Coronary artery (tissue), 2 donors: ENCODE measurements around the gene MATCAP1.

Source experiments
- DNase-seq: peaks from one replicate; pipeline ENCODE4 v3.0.0-alpha.2; 2017; ENCODE audit warnings: low spot score
- H3K27ac ChIP-seq, 2 donors: fragments of 200-600 bp; sonication (generic); one replicate each; pipeline ENCODE4 v1.5.1; 2016 to 2019
- H3K4me3 ChIP-seq: fragments of 200-600 bp; sonication (generic); 2 replicates; pipeline ENCODE4 v1.5.1; 2016; ENCODE audit warnings: mild to moderate bottlenecking, moderate library complexity
- TF ChIP-seq, protein P1 (sequence below): fragments of 200-600 bp; sonication (generic); IDR thresholded peaks from one replicate; pipeline ENCODE4 v1.5.1; 2019; ENCODE audit warnings: antibody characterized with exemption

MATCAP1 gene

DNA sequence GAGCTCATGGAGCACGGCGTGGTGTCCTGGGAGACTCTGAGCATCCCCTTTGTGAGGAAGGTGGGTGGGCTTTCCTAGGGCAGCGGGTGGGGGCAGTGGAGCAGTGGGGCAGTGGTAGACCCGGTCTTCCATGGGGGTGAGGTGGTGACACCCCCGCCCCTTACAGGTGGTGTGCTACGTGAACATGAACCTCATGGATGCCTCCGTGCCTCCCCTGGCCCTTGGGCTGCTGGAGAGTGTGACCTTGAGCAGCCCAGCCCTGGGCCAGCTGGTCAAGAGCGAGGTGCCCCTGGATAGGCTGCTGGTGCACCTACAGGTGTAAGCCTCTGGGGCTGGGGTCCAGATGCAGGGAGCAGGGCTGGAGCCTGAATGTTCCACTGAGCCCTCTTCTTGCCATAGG lies 16.7 kb upstream of the MATCAP1 start:
- no peak overlapping the region for H3K4me3 ChIP-seq
- no peak for DNase-seq
- no peak overlapping the region for H3K27ac ChIP-seq
- TF ChIP-seq, protein P1, sequence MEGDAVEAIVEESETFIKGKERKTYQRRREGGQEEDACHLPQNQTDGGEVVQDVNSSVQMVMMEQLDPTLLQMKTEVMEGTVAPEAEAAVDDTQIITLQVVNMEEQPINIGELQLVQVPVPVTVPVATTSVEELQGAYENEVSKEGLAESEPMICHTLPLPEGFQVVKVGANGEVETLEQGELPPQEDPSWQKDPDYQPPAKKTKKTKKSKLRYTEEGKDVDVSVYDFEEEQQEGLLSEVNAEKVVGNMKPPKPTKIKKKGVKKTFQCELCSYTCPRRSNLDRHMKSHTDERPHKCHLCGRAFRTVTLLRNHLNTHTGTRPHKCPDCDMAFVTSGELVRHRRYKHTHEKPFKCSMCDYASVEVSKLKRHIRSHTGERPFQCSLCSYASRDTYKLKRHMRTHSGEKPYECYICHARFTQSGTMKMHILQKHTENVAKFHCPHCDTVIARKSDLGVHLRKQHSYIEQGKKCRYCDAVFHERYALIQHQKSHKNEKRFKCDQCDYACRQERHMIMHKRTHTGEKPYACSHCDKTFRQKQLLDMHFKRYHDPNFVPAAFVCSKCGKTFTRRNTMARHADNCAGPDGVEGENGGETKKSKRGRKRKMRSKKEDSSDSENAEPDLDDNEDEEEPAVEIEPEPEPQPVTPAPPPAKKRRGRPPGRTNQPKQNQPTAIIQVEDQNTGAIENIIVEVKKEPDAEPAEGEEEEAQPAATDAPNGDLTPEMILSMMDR = no peak

DNA sequence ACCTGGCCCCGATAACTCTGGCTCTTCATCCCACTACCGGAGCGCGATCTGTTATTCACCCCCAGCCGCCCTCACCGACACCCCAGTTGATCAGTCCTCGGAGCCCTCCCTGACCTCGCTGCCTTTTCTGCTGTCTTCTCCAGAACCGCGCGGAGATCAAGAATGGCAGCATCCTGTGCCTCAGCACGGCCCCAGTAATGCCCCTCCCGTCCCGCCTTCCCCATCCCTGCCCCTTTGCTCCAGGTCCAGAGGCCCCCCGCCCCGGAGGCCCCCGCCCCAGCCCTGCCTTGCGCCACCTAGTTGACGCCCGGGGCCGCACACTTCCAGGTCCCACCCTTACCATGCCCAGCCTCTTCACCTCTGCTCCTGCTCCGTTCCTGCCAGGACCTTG lies 16.0 kb upstream of the MATCAP1 start:
- TF ChIP-seq, protein P1 = no peak
- no peak for DNase-seq
- no peak overlapping the region for H3K27ac ChIP-seq
- no peak overlapping the region for H3K4me3 ChIP-seq

DNA sequence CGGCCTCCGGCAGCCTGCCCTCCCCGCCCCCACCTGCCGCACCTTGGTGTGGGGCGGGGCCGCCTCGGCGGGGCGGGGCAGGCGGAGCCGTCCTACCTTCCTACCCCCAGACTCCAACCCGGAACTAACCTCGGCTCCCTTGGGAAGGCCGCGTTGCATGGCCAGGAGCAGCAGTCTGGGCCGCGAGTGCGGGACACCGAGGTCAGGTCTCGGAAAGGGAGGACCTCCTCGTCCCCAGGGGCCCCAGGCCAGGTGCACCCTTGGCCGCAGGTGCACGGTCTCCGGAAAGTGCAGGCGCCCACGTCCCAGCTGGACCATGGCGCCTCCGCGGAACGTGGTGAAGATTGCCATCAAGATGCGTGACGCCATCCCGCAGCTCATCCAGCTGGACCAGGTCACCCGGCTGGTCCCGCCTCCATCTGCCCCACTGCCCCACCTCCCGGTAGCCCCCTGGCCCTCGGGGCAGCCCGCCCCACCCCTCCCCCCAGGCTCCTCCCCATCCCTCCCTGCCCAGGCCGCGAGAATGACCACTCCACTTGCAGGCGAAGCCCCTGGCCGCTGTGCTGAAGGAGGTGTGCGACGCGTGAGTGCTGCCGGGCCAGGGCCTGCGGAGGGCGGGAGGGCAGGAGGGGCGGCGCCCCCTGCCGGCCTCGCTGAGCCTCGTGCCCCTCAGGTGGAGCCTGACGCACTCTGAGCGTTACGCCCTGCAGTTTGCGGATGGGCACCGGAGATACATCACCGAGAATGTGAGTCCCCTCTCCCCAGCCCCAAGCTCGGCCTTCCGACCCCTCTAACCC lies 15.4 kb upstream of the MATCAP1 start, which contains the start of gene ELMO3:
TSS of gene ELMO3 (plus strand) at position 121 of the 797 bp plus-strand sequence. CDS start at position 317, 196 bp downstream.
- H3K27ac ChIP-seq = no peak within 1 kb of the TSS
- DNase-seq = no peak
- H3K4me3 ChIP-seq = no peak within 1 kb of the TSS
- TF ChIP-seq, protein P1 = no peak

DNA sequence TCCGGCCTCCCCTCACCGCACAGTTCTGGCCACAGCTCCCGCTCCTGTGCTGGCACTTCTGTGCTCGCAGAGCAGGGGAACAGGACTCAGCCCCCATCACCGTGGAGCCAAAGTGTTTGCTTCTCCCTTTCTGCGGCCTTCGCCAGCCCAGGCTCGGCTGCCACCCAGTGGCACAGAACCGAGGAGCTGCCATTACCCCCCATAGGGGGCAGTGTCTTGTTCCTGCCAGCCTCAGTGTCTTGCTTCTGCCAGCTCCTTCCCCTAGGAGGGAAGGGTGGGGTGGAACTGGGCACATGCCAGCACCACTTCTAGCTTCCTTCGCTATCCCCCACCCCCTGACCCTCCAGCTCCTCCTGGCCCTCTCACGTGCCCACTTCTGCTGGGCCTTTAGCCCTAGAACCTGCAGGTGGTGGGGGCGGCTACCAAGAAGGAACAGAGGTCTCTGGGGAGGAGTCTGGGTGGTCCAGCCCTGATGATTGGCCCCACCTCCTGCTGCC lies 14.5 kb upstream of the MATCAP1 start:
- H3K4me3 ChIP-seq = no peak overlapping the region

DNA sequence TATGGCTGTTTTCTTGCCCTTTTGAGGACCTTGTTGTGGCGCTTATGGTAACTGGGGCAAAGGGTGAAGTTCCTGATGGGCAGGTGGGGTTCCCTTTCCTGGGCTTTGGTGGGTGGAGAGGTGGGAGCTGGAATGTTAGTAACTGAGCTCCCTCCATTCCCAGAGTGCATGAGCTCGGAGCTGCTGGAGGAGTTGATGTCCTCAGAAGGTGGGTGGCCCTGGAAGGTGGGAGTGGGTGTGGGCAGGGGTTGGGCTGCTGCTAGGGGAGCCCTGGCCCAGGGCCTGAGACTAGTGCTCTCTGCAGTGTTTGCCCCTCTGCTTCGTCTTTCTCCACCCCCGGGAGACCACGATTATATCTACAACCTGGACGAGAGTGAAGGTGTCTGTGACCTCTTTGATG lies 13.9 kb upstream of the MATCAP1 start:
- no peak for DNase-seq
- TF ChIP-seq, protein P1 = no peak
- no peak overlapping the region for H3K4me3 ChIP-seq
- no peak overlapping the region for H3K27ac ChIP-seq

More for the DNA sequence above, 14.5 kb upstream of the MATCAP1 start:
- no peak for DNase-seq
- TF ChIP-seq, protein P1 = peak; percentile 31
- H3K27ac ChIP-seq = no peak overlapping the region

DNA sequence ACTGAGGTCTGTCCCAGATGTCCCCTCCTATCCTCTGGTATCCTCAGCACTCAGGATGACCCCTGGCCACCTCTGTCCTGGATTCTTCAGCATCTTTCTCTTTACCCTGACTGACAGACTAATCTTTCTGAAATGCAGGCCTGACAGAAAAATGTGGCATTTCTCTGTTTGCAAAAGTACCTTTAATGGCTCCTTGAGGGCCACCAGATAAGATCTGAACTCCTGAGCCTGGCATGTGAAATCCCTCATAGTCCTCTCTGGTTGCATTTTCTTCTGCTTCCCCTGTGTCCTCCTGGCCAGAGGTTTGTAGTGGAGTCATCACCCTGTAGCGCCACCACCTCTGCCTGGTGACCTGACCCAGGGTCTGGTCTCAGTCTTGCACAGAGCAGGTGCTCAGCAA lies 13.1 kb upstream of the MATCAP1 start:
- no peak overlapping the region for H3K27ac ChIP-seq
- TF ChIP-seq, protein P1 = no peak
- DNase-seq = no peak
- H3K4me3 ChIP-seq = no peak overlapping the region

DNA sequence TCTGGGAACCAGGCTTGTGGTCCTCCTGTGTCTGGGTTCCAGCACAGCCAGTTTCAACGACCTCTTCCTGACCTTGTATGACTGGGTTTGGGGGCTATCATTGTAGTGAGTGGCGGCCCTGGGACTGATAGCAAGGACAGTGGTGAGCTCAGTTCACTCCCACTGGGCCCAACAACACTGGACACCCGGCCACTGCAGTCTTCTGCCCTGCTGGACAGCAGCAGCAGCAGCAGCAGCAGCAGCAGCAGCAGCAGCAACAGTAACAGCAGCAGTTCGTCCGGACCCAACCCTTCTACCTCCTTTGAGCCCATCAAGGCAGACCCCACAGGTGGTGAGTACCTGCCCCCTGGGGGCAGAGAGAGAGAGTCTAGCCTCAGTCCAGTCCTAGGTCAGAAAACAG lies 11.9 kb upstream of the MATCAP1 start:
- TF ChIP-seq, protein P1 = no peak
- DNase-seq = no peak
- H3K27ac ChIP-seq = no peak overlapping the region
- H3K4me3 ChIP-seq = no peak overlapping the region
